Stimulated activated CD8-positive, alpha-beta memory T cell treated with anti-CD3 and anti-CD28 coated beads, Interleukin-2, amount 100 ng/mL, for 48 hours (primary cell): ENCODE results near the gene GALNT14.

Source experiments
- DNase-seq, 2 donors: peaks; one replicate each; pipeline ENCODE4 v3.0.0-alpha.2; 2020; ENCODE audit warnings: low read depth in 2 of 2

The GALNT14 gene

DNA sequence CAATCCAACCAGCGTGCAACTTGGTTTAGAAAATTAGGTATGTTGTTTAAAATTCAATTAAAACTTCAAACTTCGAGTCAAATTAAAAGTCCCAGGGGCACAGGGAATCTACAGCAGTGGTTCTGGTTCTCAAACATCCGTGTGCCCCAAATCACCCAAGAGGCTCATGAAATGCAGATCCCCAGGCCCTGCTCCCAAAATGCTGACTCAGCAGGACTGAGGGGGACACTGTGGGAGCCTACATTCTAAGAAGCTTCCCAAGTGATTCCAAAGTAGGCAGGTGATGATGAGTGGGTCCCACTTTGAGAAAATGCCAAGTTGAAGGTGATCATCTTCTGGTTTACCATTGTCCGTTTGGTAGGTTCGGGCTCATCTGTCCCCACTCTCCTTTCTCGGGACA is 82.3 kb downstream of the GALNT14 start:
- DNase-seq = no peak

GRCh38 chr2:31054842-31055388 is 83.3 kb downstream of the GALNT14 start:
- DNase-seq = no peak

DNA sequence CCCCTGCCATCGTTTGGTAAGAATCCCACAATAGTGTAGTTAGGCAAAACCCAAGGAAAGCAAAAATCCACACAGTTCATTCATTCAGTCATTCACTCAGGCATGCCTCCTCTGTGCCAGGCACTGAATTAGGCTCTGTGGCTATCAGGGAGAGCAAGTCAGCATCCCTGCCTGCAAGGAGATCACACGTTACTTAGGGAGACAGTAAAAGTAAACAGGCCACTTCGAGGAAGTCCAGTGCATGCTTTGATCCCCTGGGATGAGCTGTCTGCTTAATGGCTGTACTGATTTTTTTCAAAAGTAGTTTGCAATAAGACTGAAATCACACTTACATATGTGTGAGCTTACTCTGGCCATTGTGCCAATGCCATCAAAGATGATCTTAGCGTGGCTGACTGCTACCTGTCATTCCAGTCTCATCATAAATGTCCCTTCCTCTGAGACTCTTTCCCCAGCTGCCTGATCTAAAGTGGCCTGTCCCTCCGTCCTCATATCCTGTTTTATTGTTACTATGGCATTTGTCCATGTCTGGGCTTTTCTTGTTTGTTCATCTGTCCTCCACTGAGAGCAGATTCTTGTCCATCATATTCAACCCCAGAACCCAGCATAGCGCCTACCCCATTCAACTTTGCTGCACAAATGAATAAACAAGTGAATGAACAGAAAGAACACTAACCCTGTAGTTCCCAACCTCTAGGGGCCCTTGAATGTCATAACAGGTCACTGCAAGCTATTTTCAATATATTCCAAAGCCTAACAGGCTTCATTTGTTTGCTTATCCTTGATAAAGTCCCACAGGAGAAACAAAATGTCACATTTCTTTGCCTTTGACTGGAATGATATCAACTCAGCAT is 84.1 kb downstream of the GALNT14 start:
- DNase-seq = no peak

DNA sequence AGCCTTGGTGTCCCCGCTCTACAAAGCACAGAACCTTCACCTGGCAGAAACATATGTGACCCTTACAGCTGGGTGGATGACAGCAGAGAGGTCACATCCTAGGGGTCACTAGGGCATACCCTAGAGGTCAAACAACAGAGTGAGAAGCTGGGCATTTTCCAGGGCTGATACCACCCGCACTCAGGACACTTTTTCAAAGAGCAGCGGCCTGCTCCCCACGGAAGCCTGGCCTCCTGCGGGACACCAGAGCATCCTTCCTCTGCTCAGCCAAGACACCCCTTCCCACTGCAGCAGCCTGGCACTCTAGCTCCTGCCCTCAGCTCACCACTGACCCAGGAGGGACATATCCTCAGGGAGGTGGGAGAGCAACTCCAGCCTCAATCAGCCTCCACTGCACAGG is 86.0 kb downstream of the GALNT14 start:
- no peak for DNase-seq

DNA sequence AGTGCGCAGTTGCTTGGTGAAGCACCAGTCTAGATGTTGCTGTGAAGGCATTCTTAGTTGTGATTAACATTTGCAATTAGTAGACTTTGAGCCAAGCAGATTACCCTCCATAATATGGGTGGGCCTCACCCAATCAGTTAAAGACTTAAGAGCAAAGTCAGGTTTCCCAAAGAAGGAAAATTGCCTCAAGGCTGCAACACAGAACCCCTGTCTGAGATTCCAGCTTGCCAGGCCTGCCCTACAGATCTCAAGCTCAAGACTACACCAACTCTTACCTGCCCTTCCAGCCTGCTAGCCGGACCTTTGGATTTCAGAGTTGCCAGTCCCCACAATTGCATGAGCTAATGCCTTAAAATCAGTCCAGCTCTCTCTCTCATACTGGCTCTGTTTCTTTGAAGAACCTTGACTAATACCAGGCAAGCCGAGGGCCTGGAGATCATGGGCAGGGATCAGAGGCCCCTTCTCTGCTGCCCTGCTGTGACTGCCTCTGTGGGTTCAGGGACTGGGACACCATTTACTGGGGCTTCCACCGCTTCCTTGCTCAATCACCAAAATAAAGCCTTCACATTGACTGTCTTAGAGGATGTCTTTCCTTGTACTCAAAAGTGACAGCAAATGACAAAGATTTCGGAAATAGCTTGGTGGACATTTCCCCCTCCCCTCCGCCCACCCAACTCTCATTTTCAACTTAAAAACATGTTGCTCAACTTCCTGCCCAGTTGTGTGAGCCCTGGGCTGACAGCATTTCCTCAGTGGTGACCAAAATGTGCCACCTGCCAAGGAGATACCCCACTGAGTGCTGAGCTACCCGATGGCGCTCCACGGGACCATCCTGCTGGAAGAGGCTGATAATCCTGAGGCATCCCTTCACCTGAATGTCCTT is 86.7 kb downstream of the GALNT14 start:
- no peak for DNase-seq

- DNase-seq = no peak
These were observed 88.2 kb downstream of the GALNT14 start for GRCh38 chr2:31049916-31050588.

- DNase-seq = no peak
These were observed 89.0 kb downstream of the GALNT14 start for GRCh38 chr2:31049264-31049663.

- DNase-seq = no peak
These were observed 90.6 kb downstream of the GALNT14 start for GRCh38 chr2:31047599-31047998.

- DNase-seq = no peak
These were observed 99.9 kb downstream of the GALNT14 start for GRCh38 chr2:31038385-31038784.

- DNase-seq = no peak
These were observed 101.2 kb downstream of the GALNT14 start for GRCh38 chr2:31037058-31037457.

- DNase-seq = no peak
These were observed 105.2 kb downstream of the GALNT14 start for GRCh38 chr2:31033032-31033431.

GRCh38 chr2:31032475-31032874 is 105.8 kb downstream of the GALNT14 start:
- no peak for DNase-seq

DNA sequence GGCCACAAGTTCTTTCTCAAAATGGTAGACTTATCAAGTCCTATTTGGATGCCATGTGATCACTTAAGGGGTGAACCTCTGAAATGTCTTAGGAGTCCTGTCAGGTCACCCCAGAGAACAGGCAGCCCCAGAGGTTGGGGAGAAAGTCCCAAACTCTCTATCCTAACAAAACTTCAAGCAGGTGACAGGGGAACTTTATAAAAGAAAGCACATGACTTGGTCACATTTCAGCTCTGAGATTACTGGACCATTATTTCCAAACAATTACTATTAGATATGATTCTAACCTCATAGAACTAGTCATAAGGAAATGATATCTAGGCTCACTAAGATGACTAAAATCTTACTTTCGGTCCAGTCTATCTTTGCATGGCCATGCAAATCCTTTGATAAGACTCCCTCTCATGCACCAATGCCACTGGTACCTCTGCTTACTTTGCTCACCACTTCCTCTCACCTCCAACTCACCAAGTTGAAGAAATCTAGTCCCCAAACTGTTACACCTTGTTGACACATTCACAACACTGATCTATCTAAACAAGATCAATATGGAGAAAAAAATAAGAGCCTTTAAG is 107.0 kb downstream of the GALNT14 start:
- DNase-seq = no peak

DNA sequence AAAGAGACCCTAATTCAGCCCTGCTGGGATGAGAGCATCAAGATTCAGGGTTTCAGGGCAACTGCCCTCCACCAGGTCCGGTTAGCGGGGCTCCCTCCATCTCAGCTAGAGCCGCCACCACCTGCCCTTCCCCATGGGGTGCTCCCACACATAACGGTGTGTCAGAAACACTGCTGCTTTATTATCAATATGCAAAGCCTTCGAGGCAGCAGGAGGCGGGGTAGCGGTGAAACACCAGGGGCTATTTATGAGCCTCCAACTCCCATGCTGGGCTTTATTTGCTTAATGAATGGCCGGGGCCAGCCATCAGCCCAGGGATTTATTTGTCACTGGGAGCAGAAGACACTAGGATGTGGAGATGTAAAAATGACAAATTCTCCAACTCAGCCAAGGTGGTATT is 109.8 kb downstream of the GALNT14 start:
- no peak for DNase-seq

DNA sequence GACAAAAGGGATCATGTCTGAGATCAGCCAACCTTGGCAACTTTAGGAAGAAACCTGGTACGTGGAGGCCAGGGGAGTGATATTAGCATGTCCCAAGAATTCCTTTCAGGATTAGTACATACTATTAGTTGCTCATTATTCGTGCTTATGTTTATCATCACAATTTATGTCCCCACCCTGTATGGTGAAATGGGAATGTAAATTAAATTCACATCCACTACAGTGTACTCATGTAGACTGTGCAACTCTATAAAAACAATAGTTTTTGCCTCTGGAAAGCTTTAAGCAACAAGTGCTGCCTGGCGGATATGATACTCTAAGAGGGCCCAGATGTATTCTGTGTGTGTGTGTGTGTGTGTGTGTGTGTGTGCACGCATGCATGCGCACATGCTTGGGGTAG is 110.7 kb downstream of the GALNT14 start:
- no peak for DNase-seq

DNA sequence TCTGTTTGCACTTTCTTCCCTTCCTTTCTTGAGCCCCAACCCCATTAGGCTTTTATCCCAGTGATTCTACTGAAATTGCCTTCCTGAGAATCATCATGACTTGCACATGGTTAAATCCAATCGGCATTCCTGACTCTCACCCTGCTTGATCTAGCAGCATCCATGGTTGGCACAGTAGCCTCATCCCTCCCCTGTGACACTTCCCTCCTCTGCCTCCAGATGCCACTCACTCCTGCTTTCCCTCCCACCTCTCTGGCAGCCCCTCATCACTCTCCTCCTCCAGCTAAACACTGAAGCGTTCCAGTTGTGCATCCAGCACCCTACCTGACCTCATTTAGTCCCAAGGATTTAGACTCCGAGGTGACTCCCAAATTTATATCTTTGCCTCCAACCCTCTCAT is 114.7 kb downstream of the GALNT14 start:
- DNase-seq = no peak

DNA sequence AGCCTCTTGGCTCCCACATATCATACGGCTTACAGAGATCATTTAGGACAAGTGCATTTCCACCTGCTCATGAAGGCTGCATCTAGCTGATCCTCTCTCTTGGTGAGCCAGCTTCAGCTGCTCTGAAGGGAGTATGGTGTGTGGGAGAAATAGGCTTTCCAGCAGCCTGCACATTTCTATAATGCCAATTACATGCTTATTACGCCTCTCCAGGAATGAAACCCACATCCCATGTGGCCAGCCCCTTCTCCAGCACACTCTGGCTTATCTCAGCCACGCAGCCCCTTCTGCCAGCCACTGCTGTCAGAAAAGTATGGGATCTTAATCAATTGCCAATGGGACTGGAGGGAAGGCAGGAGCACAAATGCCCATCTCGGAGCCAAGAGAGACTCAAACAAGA is 117.5 kb downstream of the GALNT14 start:
- DNase-seq = no peak

DNA sequence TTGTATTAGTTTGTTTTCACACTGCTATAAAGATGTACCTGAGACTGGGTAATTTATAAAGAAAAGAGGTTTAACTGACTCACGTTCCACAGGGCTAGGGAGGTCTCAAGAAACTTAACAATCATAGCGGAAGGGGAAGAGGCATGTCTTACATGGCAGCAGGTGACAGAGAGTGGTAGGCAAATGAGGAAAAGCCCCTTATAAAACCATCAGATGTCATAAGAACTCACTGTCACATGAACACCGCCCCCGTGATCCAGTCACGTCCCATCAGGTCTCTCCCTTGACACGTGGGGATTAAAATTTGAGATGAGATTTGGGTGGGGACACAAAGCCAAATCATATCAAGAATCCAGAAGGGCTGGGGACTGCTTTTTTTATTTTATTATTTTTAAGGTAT is 120.0 kb downstream of the GALNT14 start:
- DNase-seq = no peak

GRCh38 chr2:31016648-31017047 is 121.6 kb downstream of the GALNT14 start:
- no peak for DNase-seq

DNA sequence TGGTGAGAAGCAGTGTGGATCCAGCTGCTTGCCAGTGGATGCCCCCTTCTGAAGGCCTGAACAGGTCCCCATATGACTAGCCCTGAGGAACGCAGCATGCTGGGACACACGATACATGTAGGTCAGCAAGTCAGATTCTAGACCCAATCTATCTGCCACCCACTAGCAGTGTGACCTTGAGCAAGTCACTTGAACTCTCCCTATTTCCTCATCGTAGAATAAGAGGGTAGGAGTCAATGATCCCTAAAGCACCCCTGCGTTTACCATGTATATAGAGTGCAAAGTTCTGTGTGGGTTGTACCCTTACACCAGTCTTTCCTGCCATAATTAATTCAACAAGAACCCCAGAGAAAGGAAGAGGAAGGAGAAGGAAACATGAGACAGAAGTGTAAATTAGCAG is 123.7 kb downstream of the GALNT14 start:
- DNase-seq = no peak

- no peak for DNase-seq
These were observed 124.9 kb downstream of the GALNT14 start for GRCh38 chr2:31013301-31013700.

- DNase-seq = no peak
These were observed 125.8 kb downstream of the GALNT14 start for GRCh38 chr2:31012406-31012805.
